ENCODE results near the gene ZNF385D. TPM values are rescaled to one million over a fixed set of nuclear protein-coding genes. Genes with fewer than 3 reads are reported as not detected.
"Not testable (repeated sequence)": the region's sequence is repeated elsewhere in the genome, so short reads cannot be mapped to it uniquely, and the experiment has no call there.

Gene ZNF385D
- total RNA-seq, 1 experiment from 2014 or later = not detected

GRCh38 chr3:21500834-21501233 is 250.2 kb downstream of the ZNF385D start:
- DNase-seq (ENCODE audit: low spot score) = no peak
- Histone ChIP-seq H3K27me3 (replicated peaks; ENCODE audit: insufficient read depth, low read depth, low read length, poor library complexity) (no peaks in the 10 kb centered on the region), H3K4me1 (ENCODE audit: insufficient read depth, low read length, poor library complexity, severe bottlenecking) (no peaks in the 10 kb centered on the region), H3K9me3 (ENCODE audit: low read depth, low read length, poor library complexity, severe bottlenecking) (peaks cover 9% of the 10 kb centered on the region), H3K27ac (ENCODE audit: low read depth, low read length, poor library complexity, severe bottlenecking) (no peak overlapping the region), H3K4me3 (ENCODE audit: low read depth, low read length, poor library complexity, severe bottlenecking) (no peak overlapping the region), H3K36me3 (ENCODE audit: insufficient read depth, low read length, poor library complexity, severe bottlenecking) (no peaks in the 10 kb centered on the region)
- no TSS peak for BruUV-seq (replicated peaks)
- CTCF ChIA-PET = no interaction called here
- TF ChIP-seq EZH2 (IDR thresholded peaks at IDR 0.05; ENCODE audit: borderline replicate concordance, low read depth, low read length, poor library complexity, severe bottlenecking) = no peak
- TF ChIP-seq, protein P1, sequence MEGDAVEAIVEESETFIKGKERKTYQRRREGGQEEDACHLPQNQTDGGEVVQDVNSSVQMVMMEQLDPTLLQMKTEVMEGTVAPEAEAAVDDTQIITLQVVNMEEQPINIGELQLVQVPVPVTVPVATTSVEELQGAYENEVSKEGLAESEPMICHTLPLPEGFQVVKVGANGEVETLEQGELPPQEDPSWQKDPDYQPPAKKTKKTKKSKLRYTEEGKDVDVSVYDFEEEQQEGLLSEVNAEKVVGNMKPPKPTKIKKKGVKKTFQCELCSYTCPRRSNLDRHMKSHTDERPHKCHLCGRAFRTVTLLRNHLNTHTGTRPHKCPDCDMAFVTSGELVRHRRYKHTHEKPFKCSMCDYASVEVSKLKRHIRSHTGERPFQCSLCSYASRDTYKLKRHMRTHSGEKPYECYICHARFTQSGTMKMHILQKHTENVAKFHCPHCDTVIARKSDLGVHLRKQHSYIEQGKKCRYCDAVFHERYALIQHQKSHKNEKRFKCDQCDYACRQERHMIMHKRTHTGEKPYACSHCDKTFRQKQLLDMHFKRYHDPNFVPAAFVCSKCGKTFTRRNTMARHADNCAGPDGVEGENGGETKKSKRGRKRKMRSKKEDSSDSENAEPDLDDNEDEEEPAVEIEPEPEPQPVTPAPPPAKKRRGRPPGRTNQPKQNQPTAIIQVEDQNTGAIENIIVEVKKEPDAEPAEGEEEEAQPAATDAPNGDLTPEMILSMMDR (conservative IDR thresholded peaks at IDR 0.05; ENCODE audit: low read depth, low read length) = no peak
- POLR2A ChIA-PET (ENCODE audit: low non-redundant PET) = no interaction called here
- intact Hi-C loops (cut with micrococcal nuclease; ENCODE audit: unreplicated experiment) = no loop called here

DNA sequence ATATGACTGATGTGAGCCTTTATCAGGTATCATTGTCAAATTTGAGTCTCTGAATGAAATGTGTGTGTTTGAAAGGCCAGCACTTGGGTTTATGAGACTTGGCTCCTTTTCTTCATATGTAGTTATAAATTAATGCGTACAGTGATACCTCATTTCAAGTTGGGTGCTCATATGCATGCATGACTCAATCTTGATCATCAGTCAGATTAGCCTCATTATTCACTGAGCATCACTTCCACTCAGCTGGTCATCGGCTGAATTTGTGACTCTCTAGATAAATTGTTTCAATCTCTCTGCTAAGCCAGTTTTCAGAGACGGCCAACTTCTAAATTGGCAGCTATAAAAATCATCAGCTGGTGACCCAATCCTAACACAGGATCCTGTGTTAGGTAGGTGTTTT is 260.3 kb downstream of the ZNF385D start:
- H3K9me3 ChIP-seq (ENCODE audit: low read depth, low read length, poor library complexity, severe bottlenecking); DNase-seq (ENCODE audit: low spot score); H3K4me3 ChIP-seq (ENCODE audit: low read depth, low read length, poor library complexity, severe bottlenecking); H3K4me1 ChIP-seq (ENCODE audit: insufficient read depth, low read length, poor library complexity, severe bottlenecking); BruUV-seq (replicated peaks); H3K27ac ChIP-seq (ENCODE audit: low read depth, low read length, poor library complexity, severe bottlenecking); H3K27me3 ChIP-seq (replicated peaks; ENCODE audit: insufficient read depth, low read depth, low read length, poor library complexity); H3K36me3 ChIP-seq (ENCODE audit: insufficient read depth, low read length, poor library complexity, severe bottlenecking); POLR2A ChIA-PET (ENCODE audit: low non-redundant PET); CTCF ChIA-PET; intact Hi-C loops (cut with micrococcal nuclease; ENCODE audit: unreplicated experiment): not testable (repeated sequence)

GRCh38 chr3:21487520-21487919 is 263.5 kb downstream of the ZNF385D start:
- CTCF ChIA-PET = no interaction called here
- no TSS peak for BruUV-seq (replicated peaks)
- H3K4me3 ChIP-seq (ENCODE audit: low read depth, low read length, poor library complexity, severe bottlenecking) = no peak overlapping the region
- H3K9me3 ChIP-seq (ENCODE audit: low read depth, low read length, poor library complexity, severe bottlenecking) = no peaks in the 10 kb centered on the region
- H3K27ac ChIP-seq (ENCODE audit: low read depth, low read length, poor library complexity, severe bottlenecking) = no peak overlapping the region
- no peaks in the 10 kb centered on the region for H3K4me1 ChIP-seq (ENCODE audit: insufficient read depth, low read length, poor library complexity, severe bottlenecking)
- H3K36me3 ChIP-seq (ENCODE audit: insufficient read depth, low read length, poor library complexity, severe bottlenecking) = no peaks in the 10 kb centered on the region
- no peak for TF ChIP-seq EZH2 (IDR thresholded peaks at IDR 0.05; ENCODE audit: borderline replicate concordance, low read depth, low read length, poor library complexity, severe bottlenecking)
- TF ChIP-seq, protein P1 (conservative IDR thresholded peaks at IDR 0.05; ENCODE audit: low read depth, low read length) = no peak
- no peak for DNase-seq (ENCODE audit: low spot score)
- POLR2A ChIA-PET (ENCODE audit: low non-redundant PET) = no interaction called here
- intact Hi-C loops (cut with micrococcal nuclease; ENCODE audit: unreplicated experiment) = loop anchor here (10.0 kb wide), 1 partner anchor 1153 kb away; no protein-coding TSS in a partner anchor
- no peaks in the 10 kb centered on the region for H3K27me3 ChIP-seq (replicated peaks; ENCODE audit: insufficient read depth, low read depth, low read length, poor library complexity)

DNA sequence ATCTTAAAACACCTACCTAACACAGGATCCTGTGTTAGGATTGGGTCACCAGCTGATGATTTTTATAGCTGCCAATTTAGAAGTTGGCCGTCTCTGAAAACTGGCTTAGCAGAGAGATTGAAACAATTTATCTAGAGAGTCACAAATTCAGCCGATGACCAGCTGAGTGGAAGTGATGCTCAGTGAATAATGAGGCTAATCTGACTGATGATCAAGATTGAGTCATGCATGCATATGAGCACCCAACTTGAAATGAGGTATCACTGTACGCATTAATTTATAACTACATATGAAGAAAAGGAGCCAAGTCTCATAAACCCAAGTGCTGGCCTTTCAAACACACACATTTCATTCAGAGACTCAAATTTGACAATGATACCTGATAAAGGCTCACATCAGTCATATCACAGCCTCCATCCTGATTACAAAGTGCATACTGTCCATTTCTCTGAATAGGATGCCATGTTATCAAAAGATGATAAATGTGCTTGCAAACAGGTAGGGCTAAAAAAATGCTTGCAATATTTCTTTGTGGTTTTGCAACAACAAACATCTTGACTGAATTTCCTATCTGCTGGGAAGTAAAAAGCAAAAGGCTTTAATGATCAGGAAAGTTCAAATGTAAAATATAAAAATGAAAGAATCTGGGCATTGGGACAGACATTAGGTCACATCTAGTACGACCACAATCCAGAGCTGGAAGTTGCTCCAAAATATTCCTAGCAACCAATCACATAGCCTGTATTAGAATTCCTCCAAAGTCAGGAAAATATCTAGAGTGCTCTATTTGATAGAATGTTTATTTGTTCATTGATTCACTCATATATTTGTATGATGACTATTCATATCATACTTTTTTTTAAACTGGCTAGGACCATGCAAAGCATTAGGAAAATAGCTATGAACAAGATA is 264.7 kb downstream of the ZNF385D start:
- H3K4me1 ChIP-seq (ENCODE audit: insufficient read depth, low read length, poor library complexity, severe bottlenecking); H3K9me3 ChIP-seq (ENCODE audit: low read depth, low read length, poor library complexity, severe bottlenecking); H3K27ac ChIP-seq (ENCODE audit: low read depth, low read length, poor library complexity, severe bottlenecking); H3K27me3 ChIP-seq (replicated peaks; ENCODE audit: insufficient read depth, low read depth, low read length, poor library complexity); BruUV-seq (replicated peaks); CTCF ChIA-PET; H3K36me3 ChIP-seq (ENCODE audit: insufficient read depth, low read length, poor library complexity, severe bottlenecking); DNase-seq (ENCODE audit: low spot score); POLR2A ChIA-PET (ENCODE audit: low non-redundant PET); H3K4me3 ChIP-seq (ENCODE audit: low read depth, low read length, poor library complexity, severe bottlenecking): not testable (repeated sequence)
- intact Hi-C loops (cut with micrococcal nuclease; ENCODE audit: unreplicated experiment) = loop anchor here (10.0 kb wide), 1 partner anchor 1151 kb away; no protein-coding TSS in a partner anchor
